Measurements from ENCODE around the gene RFC5. TPM values are rescaled to one million over a fixed set of nuclear protein-coding genes. Genes with fewer than 3 reads are reported as not detected.

RFC5 gene
- total and polyA plus RNA-seq, 2 of the 13 experiments (the other 11 are each of a cell fraction or from before 2014, with no cell fraction given) = 16.8 to 51.4 TPM

- TF ChIP-seq HNRNPL (IDR thresholded peaks at IDR 0.05; ENCODE audit: low read depth, low read length) (0 out of 2 replicates have a peak, but pooled peaks have one; percentile 11), RARA (CRISPR knock-in tag; IDR thresholded peaks at IDR 0.05) (peak; percentile 69), ZNF121 (CRISPR knock-in tag; IDR thresholded peaks at IDR 0.05) (0 out of 2 replicates have a peak, but pooled peaks have one; percentile 13), MIER2 (CRISPR knock-in tag; IDR thresholded peaks at IDR 0.05) (no peak), ARID3A (IDR thresholded peaks at IDR 0.05; ENCODE audit: low read depth, low read length) (peak; percentile 57), HOMEZ (CRISPR knock-in tag; IDR thresholded peaks at IDR 0.05; ENCODE audit: low read depth) (0 out of 2 replicates have a peak, but pooled peaks have one; percentile 16), ZNF142 (CRISPR knock-in tag; IDR thresholded peaks at IDR 0.05) (0 out of 2 replicates have a peak, but pooled peaks have one; percentile 30), SOX13 (IDR thresholded peaks at IDR 0.05) (no peak), SOX13 (CRISPR knock-in tag; conservative IDR thresholded peaks at IDR 0.05 in 1 of 2, IDR thresholded peaks at IDR 0.05 in 1 of 2) (peak in 1 of 2 experiments; percentile 57; a peak in 1 of 4 replicates), SYNCRIP (IDR thresholded peaks at IDR 0.05; ENCODE audit: insufficient read depth, low read depth, low read length) (no peak), MED13 (CRISPR knock-in tag; IDR thresholded peaks at IDR 0.05) (no peak), ZKSCAN5 (CRISPR knock-in tag; IDR thresholded peaks at IDR 0.05) (peak; percentile 69; the same call in 1 of the 2 replicates), KDM1A (CRISPR knock-in tag; IDR thresholded peaks at IDR 0.05) (peak; percentile 56; the same call in 1 of the 2 replicates), MAFG (CRISPR knock-in tag; IDR thresholded peaks at IDR 0.05) (no peak), ATF7-NPFF (CRISPR knock-in tag; IDR thresholded peaks at IDR 0.05; ENCODE audit: low read depth) (no peak), ZIK1 (CRISPR knock-in tag; IDR thresholded peaks at IDR 0.05; ENCODE audit: borderline replicate concordance, low read depth) (no peak)
Observed at GRCh38 chr12:118055865-118056773, 39.6 kb downstream of the RFC5 start (continued).
